Panc1 (cell line): ENCODE results near the gene LRBA. TPM values are rescaled to one million over a fixed set of nuclear protein-coding genes. Genes with fewer than 3 reads are reported as not detected.

Experiments
- ATAC-seq: fragments of 200-7000 bp; cut with Tn5 transposase; 2 replicates; pipeline ENCODE4 v1.9.1; 2020; ENCODE audit warnings: mild to moderate bottlenecking, moderate library complexity
- BruUV-seq: library from RNA; stranded (reverse); fragments of 400-500 nt; replicated peaks from 2 replicates; lab custom pipeline; 2021; lab: Mats Ljungman, UMichigan
- CTCF ChIA-PET: fragments of 300-600 bp; sonication (Branson Sonifier 250); formaldehyde crosslinking; loops from one replicate; lab custom pipeline; 2022; ENCODE audit warnings: antibody characterized with exemption; lab: Charles Lee
- POLR2A ChIA-PET: fragments of 300-600 bp; sonication (Branson Sonifier 250); formaldehyde crosslinking; loops from one replicate; lab custom pipeline; 2022; ENCODE audit warnings: antibody characterized with exemption; lab: Charles Lee
- DNase-seq: peaks from one replicate; pipeline ENCODE4 v3.0.0-alpha.2; 2010; ENCODE audit warnings: low read depth, low spot score
- H3K27ac ChIP-seq: 2 replicates; pipeline ENCODE4 v1.5.1; 2011; ENCODE audit warnings: mild to moderate bottlenecking, low read length, inconsistent platforms
- H3K27me3 ChIP-seq: fragments of 200-500 bp; sonication (Bioruptor generic); 2 replicates; pipeline ENCODE4 v1.6.0; 2014; ENCODE audit warnings: low read length, inconsistent platforms; ENCODE audit not compliant: control insufficient read depth, insufficient read depth
- H3K36me3 ChIP-seq: fragments of 200-500 bp; sonication (Bioruptor generic); 2 replicates; pipeline ENCODE4 v1.5.1; 2014; ENCODE audit warnings: inconsistent platforms, mild to moderate bottlenecking, low read length, moderate library complexity; ENCODE audit not compliant: control insufficient read depth, insufficient read depth
- H3K4me1 ChIP-seq: 2 replicates; pipeline ENCODE4 v1.5.1; 2011; ENCODE audit warnings: inconsistent platforms, mild to moderate bottlenecking, low read length, moderate library complexity; ENCODE audit not compliant: control insufficient read depth, insufficient read depth
- H3K4me3 ChIP-seq, 2 experiments: 2 replicates each; pipeline ENCODE4 v1.5.1; 2011 to 2012; ENCODE audit warnings: low read depth in 2 of 2, low read length in 2 of 2, mild to moderate bottlenecking in 2 of 2, inconsistent platforms in 1 of 2, moderate library complexity in 1 of 2
- H3K9me3 ChIP-seq: fragments of 200-500 bp; sonication (Bioruptor generic); 2 replicates; pipeline ENCODE4 v1.5.1; 2014; ENCODE audit warnings: low read depth, mild to moderate bottlenecking, inconsistent platforms, low read length, moderate library complexity; ENCODE audit not compliant: control insufficient read depth, insufficient read depth
- POLR2AphosphoS5 ChIP-seq: IDR thresholded peaks from 2 replicates; pipeline ENCODE4 v1.6.1; 2012; ENCODE audit warnings: mild to moderate bottlenecking, low read depth, low read length, moderate library complexity
- SIN3A ChIP-seq: IDR thresholded peaks from 2 replicates; pipeline ENCODE4 v1.6.1; 2012; ENCODE audit warnings: low read depth, mild to moderate bottlenecking, low read length, moderate library complexity, borderline replicate concordance; ENCODE audit not compliant: insufficient read depth
- TCF7L2 ChIP-seq: IDR thresholded peaks from 2 replicates; pipeline ENCODE4 v1.6.1; 2011; ENCODE audit warnings: mild to moderate bottlenecking, low read depth, low read length, inconsistent platforms
- in situ Hi-C: cut with HindIII; loops from 2 replicates; pipeline ENCODE4 v1.10.0; 2016; ENCODE audit warnings: low sequenced_read_pairs, low pct_unique_long_range_greater_than_20kb
- intact Hi-C: fragments of 100-400 bp; cut with micrococcal nuclease; formaldehyde crosslinking; loops from one replicate; pipeline ENCODE4 v1.10.0; 2022; ENCODE audit not compliant: unreplicated experiment
- total RNA-seq: library from RNA; stranded (reverse); gene quantifications from one replicate; pipeline ENCODE4 v1.2.1, GENCODE V29; 2021; ENCODE audit not compliant: unreplicated experiment
- TF ChIP-seq, protein P1 (sequence below): fragments of 450-650 bp; IDR thresholded peaks from 2 replicates; pipeline ENCODE4 v1.5.1; 2017; ENCODE audit warnings: mild to moderate bottlenecking
- TF ChIP-seq, protein P2 (sequence below), 2 experiments: IDR thresholded peaks; 2 replicates each; pipeline ENCODE4 v1.6.1; 2011 to 2012; ENCODE audit warnings: low read depth in 2 of 2, control low read depth in 1 of 2, low read length in 1 of 2, mild to moderate bottlenecking in 1 of 2, moderate library complexity in 1 of 2; ENCODE audit not compliant: insufficient read depth in 1 of 2

Gene LRBA
- total RNA-seq, 1 experiment from 2014 or later = 26.4 TPM

- in situ Hi-C loops (no loop called here), intact Hi-C loops (no loop called here)
- ATAC-seq = no peak
- POLR2A ChIA-PET = interaction anchor here (0.6 kb wide), 1 partner anchor 47 kb away, joined by 7 read pairs; no protein-coding TSS in a partner anchor
- no peaks in the 10 kb centered on the region for H3K36me3 ChIP-seq
- CTCF ChIA-PET = no interaction called here
- no peaks in the 10 kb centered on the region for H3K27me3 ChIP-seq
- peaks cover 8% of the 10 kb centered on the region for H3K4me1 ChIP-seq
- BruUV-seq = no TSS peak
- no peak for DNase-seq
- no peaks in the 10 kb centered on the region for H3K9me3 ChIP-seq
- H3K27ac ChIP-seq = no peak overlapping the region
- no peak overlapping the region for H3K4me3 ChIP-seq
- TF ChIP-seq, protein P1, sequence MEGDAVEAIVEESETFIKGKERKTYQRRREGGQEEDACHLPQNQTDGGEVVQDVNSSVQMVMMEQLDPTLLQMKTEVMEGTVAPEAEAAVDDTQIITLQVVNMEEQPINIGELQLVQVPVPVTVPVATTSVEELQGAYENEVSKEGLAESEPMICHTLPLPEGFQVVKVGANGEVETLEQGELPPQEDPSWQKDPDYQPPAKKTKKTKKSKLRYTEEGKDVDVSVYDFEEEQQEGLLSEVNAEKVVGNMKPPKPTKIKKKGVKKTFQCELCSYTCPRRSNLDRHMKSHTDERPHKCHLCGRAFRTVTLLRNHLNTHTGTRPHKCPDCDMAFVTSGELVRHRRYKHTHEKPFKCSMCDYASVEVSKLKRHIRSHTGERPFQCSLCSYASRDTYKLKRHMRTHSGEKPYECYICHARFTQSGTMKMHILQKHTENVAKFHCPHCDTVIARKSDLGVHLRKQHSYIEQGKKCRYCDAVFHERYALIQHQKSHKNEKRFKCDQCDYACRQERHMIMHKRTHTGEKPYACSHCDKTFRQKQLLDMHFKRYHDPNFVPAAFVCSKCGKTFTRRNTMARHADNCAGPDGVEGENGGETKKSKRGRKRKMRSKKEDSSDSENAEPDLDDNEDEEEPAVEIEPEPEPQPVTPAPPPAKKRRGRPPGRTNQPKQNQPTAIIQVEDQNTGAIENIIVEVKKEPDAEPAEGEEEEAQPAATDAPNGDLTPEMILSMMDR = no peak
- TF ChIP-seq POLR2AphosphoS5 = no peak
Measured at GRCh38 chr4:150218447-150218846, 796.6 kb downstream of the LRBA start.

GRCh38 chr4:150217808-150218207 is 797.3 kb downstream of the LRBA start:
- in situ Hi-C loops = no loop called here
- Histone ChIP-seq H3K9me3 (no peaks in the 10 kb centered on the region), H3K4me1 (peaks cover 8% of the 10 kb centered on the region), H3K27ac (peak overlapping the region; percentile 51; the same call in 1 of the 2 replicates), H3K4me3 (no peak overlapping the region), H3K36me3 (no peaks in the 10 kb centered on the region), H3K27me3 (no peaks in the 10 kb centered on the region)
- ATAC-seq = no peak
- intact Hi-C loops = no loop called here
- CTCF ChIA-PET = no interaction called here
- DNase-seq = no peak
- no TSS peak for BruUV-seq
- POLR2A ChIA-PET = interaction anchor here (0.6 to 1.0 kb wide), 2 partner anchors 9 to 48 kb away, joined by 3 to 7 read pairs; no protein-coding TSS in a partner anchor
- TF ChIP-seq, protein P2, sequence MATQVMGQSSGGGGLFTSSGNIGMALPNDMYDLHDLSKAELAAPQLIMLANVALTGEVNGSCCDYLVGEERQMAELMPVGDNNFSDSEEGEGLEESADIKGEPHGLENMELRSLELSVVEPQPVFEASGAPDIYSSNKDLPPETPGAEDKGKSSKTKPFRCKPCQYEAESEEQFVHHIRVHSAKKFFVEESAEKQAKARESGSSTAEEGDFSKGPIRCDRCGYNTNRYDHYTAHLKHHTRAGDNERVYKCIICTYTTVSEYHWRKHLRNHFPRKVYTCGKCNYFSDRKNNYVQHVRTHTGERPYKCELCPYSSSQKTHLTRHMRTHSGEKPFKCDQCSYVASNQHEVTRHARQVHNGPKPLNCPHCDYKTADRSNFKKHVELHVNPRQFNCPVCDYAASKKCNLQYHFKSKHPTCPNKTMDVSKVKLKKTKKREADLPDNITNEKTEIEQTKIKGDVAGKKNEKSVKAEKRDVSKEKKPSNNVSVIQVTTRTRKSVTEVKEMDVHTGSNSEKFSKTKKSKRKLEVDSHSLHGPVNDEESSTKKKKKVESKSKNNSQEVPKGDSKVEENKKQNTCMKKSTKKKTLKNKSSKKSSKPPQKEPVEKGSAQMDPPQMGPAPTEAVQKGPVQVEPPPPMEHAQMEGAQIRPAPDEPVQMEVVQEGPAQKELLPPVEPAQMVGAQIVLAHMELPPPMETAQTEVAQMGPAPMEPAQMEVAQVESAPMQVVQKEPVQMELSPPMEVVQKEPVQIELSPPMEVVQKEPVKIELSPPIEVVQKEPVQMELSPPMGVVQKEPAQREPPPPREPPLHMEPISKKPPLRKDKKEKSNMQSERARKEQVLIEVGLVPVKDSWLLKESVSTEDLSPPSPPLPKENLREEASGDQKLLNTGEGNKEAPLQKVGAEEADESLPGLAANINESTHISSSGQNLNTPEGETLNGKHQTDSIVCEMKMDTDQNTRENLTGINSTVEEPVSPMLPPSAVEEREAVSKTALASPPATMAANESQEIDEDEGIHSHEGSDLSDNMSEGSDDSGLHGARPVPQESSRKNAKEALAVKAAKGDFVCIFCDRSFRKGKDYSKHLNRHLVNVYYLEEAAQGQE (IDR thresholded peaks at IDR 0.05; ENCODE audit: insufficient read depth in 1 of 2, low read depth in 2 of 2, low read length in 1 of 2) = no peak
- no peak for TF ChIP-seq TCF7L2
- no peak for TF ChIP-seq POLR2AphosphoS5
- TF ChIP-seq, protein P1 = no peak
- TF ChIP-seq SIN3A = no peak
